Stimulated activated CD8-positive, alpha-beta memory T cell treated with anti-CD3 and anti-CD28 coated beads, Interleukin-7, amount 100 ng/mL, for 24 hours (primary cell): ENCODE data around the gene STK10.

Experiments used
- DNase-seq: peaks from one replicate; pipeline ENCODE4 v3.0.0-alpha.2; 2020; ENCODE audit warnings: low read depth

The STK10 gene

GRCh38 chr5:172007175-172008110 lies 180.6 kb downstream of the STK10 start:
- DNase-seq, result no peak

- DNase-seq, result peak; percentile 91
Measured at GRCh38 chr5:172006321-172007174, 181.5 kb downstream of the STK10 start, which contains the start of gene FBXW11. FBXW11 (minus strand) TSS chr5:172006638; CDS start chr5:172006502, 136 bp downstream.

GRCh38 chr5:172005708-172006320 lies 182.2 kb downstream of the STK10 start:
- no peak for DNase-seq

GRCh38 chr5:172004824-172005237 lies 183.2 kb downstream of the STK10 start:
- DNase-seq, result no peak

- DNase-seq, result no peak
Measured at GRCh38 chr5:172003746-172004145, 184.3 kb downstream of the STK10 start.

GRCh38 chr5:172002840-172003512 lies 185.0 kb downstream of the STK10 start:
- no peak for DNase-seq

GRCh38 chr5:172002310-172002709 lies 185.7 kb downstream of the STK10 start:
- no peak for DNase-seq

- DNase-seq, result no peak
Measured at GRCh38 chr5:171999877-172000276, 188.1 kb downstream of the STK10 start.

GRCh38 chr5:171999100-171999499 lies 188.9 kb downstream of the STK10 start:
- no peak for DNase-seq

GRCh38 chr5:171997011-171997410 lies 191.0 kb downstream of the STK10 start:
- DNase-seq, result no peak

GRCh38 chr5:171992813-171993212 lies 195.2 kb downstream of the STK10 start:
- no peak for DNase-seq

- DNase-seq, result no peak
Measured at GRCh38 chr5:171992305-171992704, 195.7 kb downstream of the STK10 start.
